ENCODE results near the gene PPFIBP1.

PPFIBP1 gene

GRCh38 chr12:27657296-27657695 lies 133.3 kb downstream of the PPFIBP1 start:
- no peak overlapping the region for H3K4me3 ChIP-seq (replicated peaks; ENCODE audit: insufficient read depth, low read length)
- H3K27me3 ChIP-seq (ENCODE audit: insufficient read depth, poor library complexity, severe bottlenecking), result peaks cover 3% of the 10 kb centered on the region
- TF ChIP-seq SPI1 (IDR thresholded peaks at IDR 0.05; ENCODE audit: borderline replicate concordance, low read depth) (no peak), CTCF (IDR thresholded peaks at IDR 0.05; ENCODE audit: insufficient read depth, low read length) (no peak), POLR2AphosphoS5 (IDR thresholded peaks at IDR 0.05; ENCODE audit: low read depth) (no peak), GABPA (IDR thresholded peaks at IDR 0.05; ENCODE audit: low read depth) (no peak), REST (IDR thresholded peaks at IDR 0.05; ENCODE audit: insufficient replicate concordance, low read depth) (no peak)
- H3K27ac ChIP-seq (replicated peaks), result no peak overlapping the region
- no peak for DNase-seq (ENCODE audit: low read depth in 1 of 2, low spot score in 1 of 2)

DNA sequence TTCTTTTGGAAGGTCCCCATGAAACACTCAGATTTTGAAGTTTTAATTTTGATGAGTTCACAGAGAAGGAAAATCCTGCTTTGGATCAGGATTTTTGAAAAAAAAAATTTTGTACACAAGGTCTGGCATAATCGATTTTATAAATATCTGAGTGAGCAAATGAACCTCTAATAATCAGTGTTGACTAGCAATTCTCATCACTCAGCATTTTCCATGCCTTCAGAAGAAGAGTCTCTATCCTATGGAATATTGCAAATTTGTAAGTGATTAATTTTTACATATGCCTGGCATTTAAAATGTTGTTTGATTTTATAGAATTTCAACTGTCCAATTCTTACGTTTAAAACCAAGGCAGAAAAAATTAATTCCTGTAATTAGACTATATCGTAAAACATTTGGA lies 141.7 kb downstream of the PPFIBP1 start:
- no peak for TF ChIP-seq REST (IDR thresholded peaks at IDR 0.05; ENCODE audit: insufficient replicate concordance, low read depth)
- no peak for TF ChIP-seq GABPA (IDR thresholded peaks at IDR 0.05; ENCODE audit: low read depth)
- no peak for TF ChIP-seq SPI1 (IDR thresholded peaks at IDR 0.05; ENCODE audit: borderline replicate concordance, low read depth)
- TF ChIP-seq CTCF (IDR thresholded peaks at IDR 0.05; ENCODE audit: insufficient read depth, low read length), result no peak
- TF ChIP-seq POLR2AphosphoS5 (IDR thresholded peaks at IDR 0.05; ENCODE audit: low read depth), result no peak
- DNase-seq (ENCODE audit: low read depth in 1 of 2, low spot score in 1 of 2), result no peak
- Histone ChIP-seq H3K27me3 (ENCODE audit: insufficient read depth, poor library complexity, severe bottlenecking) (no peaks in the 10 kb centered on the region), H3K4me3 (replicated peaks; ENCODE audit: insufficient read depth, low read length) (no peak overlapping the region), H3K27ac (replicated peaks) (no peak overlapping the region)

DNA sequence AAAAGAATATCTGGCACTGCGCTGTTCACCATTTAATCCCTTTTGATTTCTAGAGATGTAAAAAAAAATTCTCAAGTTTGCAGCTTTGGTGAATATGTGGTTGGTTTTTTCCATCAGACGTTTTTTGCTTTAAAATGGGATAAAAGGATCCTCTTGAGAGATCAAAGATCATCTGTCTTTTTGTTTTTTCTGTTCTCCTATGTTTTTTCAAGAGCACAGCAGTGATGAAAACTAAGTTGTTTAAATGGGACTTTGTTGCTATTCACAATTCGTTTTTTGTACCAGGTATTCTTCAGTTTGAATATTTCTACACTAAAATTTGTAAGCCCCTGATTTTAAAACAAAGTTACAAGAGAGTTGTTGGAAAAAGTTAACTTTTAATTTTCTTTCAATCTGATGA lies 142.5 kb downstream of the PPFIBP1 start:
- Histone ChIP-seq H3K4me3 (replicated peaks; ENCODE audit: insufficient read depth, low read length) (no peak overlapping the region), H3K27me3 (ENCODE audit: insufficient read depth, poor library complexity, severe bottlenecking) (no peaks in the 10 kb centered on the region), H3K27ac (replicated peaks) (no peak overlapping the region)
- DNase-seq (ENCODE audit: low read depth in 1 of 2, low spot score in 1 of 2), result no peak
- TF ChIP-seq SPI1 (IDR thresholded peaks at IDR 0.05; ENCODE audit: borderline replicate concordance, low read depth) (no peak), CTCF (IDR thresholded peaks at IDR 0.05; ENCODE audit: insufficient read depth, low read length) (no peak), REST (IDR thresholded peaks at IDR 0.05; ENCODE audit: insufficient replicate concordance, low read depth) (no peak), GABPA (IDR thresholded peaks at IDR 0.05; ENCODE audit: low read depth) (no peak), POLR2AphosphoS5 (IDR thresholded peaks at IDR 0.05; ENCODE audit: low read depth) (no peak)
